HG02973 (cell line): ENCODE measurements around the gene ATL2.

Experiments
- ATAC-seq: cut with Tn5 transposase; IDR thresholded peaks from one replicate; pipeline ENCODE4 v1.9.1; 2021; ENCODE audit warnings: moderate library complexity; ENCODE audit not compliant: unreplicated experiment

Gene ATL2

GRCh38 chr2:38255211-38255610 lies 121.9 kb downstream of the ATL2 start:
- no peak for ATAC-seq

DNA sequence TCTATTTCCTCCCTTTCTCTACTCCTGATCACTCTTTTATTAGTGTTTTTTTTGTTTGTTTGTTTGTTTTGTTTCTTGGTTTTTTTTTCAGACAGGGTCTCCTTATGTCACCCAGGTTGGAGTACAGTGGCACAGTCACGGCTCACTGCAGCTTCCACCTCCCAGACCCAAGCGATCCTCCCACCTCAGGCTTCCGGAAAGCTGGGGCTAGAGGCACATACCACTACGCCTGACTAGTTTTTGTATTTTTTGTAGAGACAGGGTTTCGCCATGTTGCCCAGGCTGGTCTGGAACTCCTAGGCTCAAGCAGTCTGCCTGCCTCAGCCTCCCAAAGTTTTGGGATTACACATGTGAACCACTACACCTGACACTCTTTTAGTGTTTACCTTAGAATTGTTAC lies 122.3 kb downstream of the ATL2 start:
- ATAC-seq: no peak

- ATAC-seq: no peak
These were observed 125.1 kb downstream of the ATL2 start for GRCh38 chr2:38251940-38252339.

DNA sequence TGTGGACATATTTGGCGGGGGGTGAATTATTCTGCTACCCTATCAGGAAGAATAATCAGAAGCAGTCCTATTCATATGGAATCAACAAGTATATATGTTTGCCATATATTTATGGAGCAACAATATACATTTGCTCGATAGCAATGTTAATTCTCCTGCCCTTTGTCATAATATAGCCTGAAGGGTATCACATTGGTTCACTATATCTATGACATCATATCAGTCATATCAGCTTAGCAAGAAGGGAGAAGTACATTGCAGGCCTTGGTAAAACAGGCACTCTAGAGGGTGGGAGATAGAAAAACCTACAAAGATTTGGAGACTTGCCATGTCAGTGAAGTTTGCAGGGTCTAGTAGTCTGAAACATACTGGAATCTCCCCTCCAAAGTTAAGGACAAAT lies 128.4 kb downstream of the ATL2 start:
- no peak for ATAC-seq

DNA sequence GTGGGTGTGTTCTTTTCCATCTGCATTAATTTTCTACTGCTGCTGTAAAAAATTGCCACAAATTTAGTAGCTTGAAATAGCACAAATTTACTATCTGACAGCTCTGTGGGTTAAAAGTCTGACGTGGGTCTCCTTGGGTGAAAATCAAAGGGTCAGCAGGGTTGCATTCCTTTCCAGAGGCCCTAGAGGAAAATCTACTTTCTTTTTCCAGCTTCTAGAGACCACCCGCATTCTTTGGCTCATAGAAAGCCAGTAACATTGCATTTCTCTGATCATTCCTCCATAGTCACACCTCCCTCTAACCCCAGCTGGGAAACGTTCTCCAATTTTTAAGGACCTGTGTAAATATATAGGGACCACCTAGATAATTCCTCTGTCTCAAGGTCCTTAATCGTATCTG lies 128.8 kb downstream of the ATL2 start:
- ATAC-seq: no peak

DNA sequence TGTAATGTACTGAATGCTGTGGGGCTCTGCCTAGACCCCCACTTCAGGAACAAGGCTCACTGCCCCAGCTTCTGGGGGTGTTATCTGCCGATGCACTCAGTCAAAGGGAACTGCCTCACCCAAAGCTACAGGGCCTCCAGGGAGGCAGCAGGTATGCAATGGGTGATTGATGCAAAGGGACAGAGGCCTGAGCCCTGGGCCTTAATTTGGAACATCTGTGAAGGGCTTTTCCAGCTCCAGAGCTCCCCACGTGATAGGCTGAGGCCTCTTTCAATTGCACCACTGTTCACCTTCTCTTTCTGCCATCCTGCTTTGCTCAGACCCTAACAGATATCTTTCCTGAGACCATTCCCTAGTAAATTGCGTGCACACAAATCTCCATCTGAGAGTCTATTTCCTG lies 131.0 kb downstream of the ATL2 start:
- ATAC-seq: no peak

DNA sequence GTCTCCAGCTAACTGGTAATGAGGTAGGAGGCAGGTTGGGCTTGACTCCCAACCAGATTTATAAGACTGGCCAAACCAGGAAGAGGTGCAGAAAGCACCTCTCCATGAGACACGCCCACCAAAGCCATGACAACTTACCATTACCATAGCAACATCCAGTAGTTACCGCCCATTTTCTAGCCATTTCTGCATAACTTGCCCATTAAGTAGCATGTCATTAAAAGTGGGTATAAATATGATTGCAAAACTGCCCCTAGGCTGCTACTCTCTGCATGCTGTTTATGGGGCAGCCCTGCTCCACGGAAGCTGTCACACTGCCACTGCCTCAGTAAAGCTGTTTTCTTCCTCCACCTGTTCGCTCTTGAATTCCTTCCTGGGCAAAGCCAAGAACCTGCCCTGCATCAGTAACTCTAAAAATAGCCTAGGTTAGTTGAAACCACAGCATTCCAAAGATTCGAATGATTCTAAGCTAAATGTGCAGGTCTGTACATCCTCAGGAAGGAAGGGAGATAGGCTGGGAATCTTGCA lies 131.9 kb downstream of the ATL2 start:
- ATAC-seq: no peak

DNA sequence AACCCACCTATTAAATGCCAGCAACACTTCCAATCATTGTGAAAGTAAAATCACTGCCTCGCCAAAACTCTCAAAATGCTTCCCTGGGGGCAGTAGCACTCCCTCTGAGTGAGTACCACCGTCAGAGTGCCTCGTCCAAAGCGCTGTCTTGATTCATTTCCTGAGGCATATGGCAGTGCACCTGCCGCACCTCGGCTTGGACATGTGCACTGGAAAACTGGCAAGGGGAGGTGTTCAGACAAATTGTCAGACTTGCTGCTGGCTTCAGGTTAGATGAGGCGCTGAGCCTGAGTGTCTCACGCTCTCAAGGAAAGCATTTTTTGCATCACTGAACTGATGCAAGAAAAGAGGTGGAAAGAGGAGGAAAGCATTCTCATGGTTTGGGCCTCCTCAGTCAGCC lies 132.8 kb downstream of the ATL2 start:
- no peak for ATAC-seq
